Astrocyte of the spinal cord (primary cell): ENCODE measurements around the gene ITPKB.

Source experiments
- DNase-seq: peaks from one replicate; pipeline ENCODE4 v3.0.0; 2011; ENCODE audit warnings: low read depth, low spot score
- H3K4me3 ChIP-seq: 2 replicates; pipeline ENCODE4 v1.5.1; 2011; ENCODE audit warnings: low read depth, mild to moderate bottlenecking, low read length, moderate library complexity
- CTCF ChIP-seq: IDR thresholded peaks from 2 replicates; pipeline ENCODE4 v1.5.1; 2012; ENCODE audit warnings: low read depth, mild to moderate bottlenecking, low read length, inconsistent platforms
- in situ Hi-C: cut with HindIII; loops from 2 replicates; pipeline ENCODE4 v1.10.0; 2017; ENCODE audit warnings: low sequenced_read_pairs

The ITPKB gene

GRCh38 chr1:226638001-226638601 is 101.0 kb downstream of the ITPKB start:
- TF ChIP-seq CTCF: no peak
- DNase-seq: no peak

GRCh38 chr1:226637147-226637935 is 101.7 kb downstream of the ITPKB start:
- no peak overlapping the region for H3K4me3 ChIP-seq
- in situ Hi-C loops: no loop called here
- no peak for DNase-seq
- TF ChIP-seq CTCF: peak; percentile 52

More at GRCh38 chr1:226638001-226638601, 101.0 kb downstream of the ITPKB start:
- no peak overlapping the region for H3K4me3 ChIP-seq
- in situ Hi-C loops: no loop called here

GRCh38 chr1:226636847-226637096 is 102.3 kb downstream of the ITPKB start:
- in situ Hi-C loops: no loop called here
- no peak for DNase-seq
- no peak overlapping the region for H3K4me3 ChIP-seq
- TF ChIP-seq CTCF: no peak

GRCh38 chr1:226635456-226635941 is 103.6 kb downstream of the ITPKB start:
- in situ Hi-C loops: no loop called here
- DNase-seq: no peak

GRCh38 chr1:226634611-226635246 is 104.4 kb downstream of the ITPKB start:
- in situ Hi-C loops: no loop called here
- DNase-seq: no peak

More at GRCh38 chr1:226635456-226635941, 103.6 kb downstream of the ITPKB start:
- TF ChIP-seq CTCF: no peak
- H3K4me3 ChIP-seq: no peak overlapping the region

More at GRCh38 chr1:226634611-226635246, 104.4 kb downstream of the ITPKB start:
- TF ChIP-seq CTCF: no peak
- no peak overlapping the region for H3K4me3 ChIP-seq
